COLO668 (cell line): ENCODE data around the gene KAZN.

ENCODE experiments used
- DNase-seq: peaks from one replicate; lab custom pipeline; 2025; ENCODE audit not compliant: unreplicated experiment; lab: John Stamatoyannopoulos, UW

KAZN gene

GRCh38 chr1:14897997-14898645 is 299.6 kb downstream of the KAZN start:
- no peak for DNase-seq

- no peak for DNase-seq
These were observed 301.2 kb downstream of the KAZN start for GRCh38 chr1:14899686-14900085.

GRCh38 chr1:14901371-14901954 is 303.0 kb downstream of the KAZN start:
- no peak for DNase-seq

- no peak for DNase-seq
These were observed 305.4 kb downstream of the KAZN start for GRCh38 chr1:14903922-14904321.

GRCh38 chr1:14906665-14907064 is 308.2 kb downstream of the KAZN start:
- no peak for DNase-seq

GRCh38 chr1:14907416-14907815 is 308.9 kb downstream of the KAZN start:
- DNase-seq = no peak

GRCh38 chr1:14909273-14909672 is 310.8 kb downstream of the KAZN start:
- no peak for DNase-seq

- DNase-seq = no peak
These were observed 311.5 kb downstream of the KAZN start for GRCh38 chr1:14909920-14910460.

GRCh38 chr1:14910984-14911721 is 312.7 kb downstream of the KAZN start:
- DNase-seq = no peak

GRCh38 chr1:14912839-14913481 is 314.5 kb downstream of the KAZN start:
- no peak for DNase-seq

GRCh38 chr1:14913482-14914177 is 315.1 kb downstream of the KAZN start:
- DNase-seq = peak; percentile 52

GRCh38 chr1:14914351-14914988 is 316.0 kb downstream of the KAZN start:
- DNase-seq = no peak

GRCh38 chr1:14915356-14916054 is 317.0 kb downstream of the KAZN start:
- DNase-seq = peak; percentile 46

- DNase-seq = no peak
These were observed 320.8 kb downstream of the KAZN start for GRCh38 chr1:14919289-14919688.

- DNase-seq = no peak
These were observed 321.3 kb downstream of the KAZN start for GRCh38 chr1:14919751-14920150.

GRCh38 chr1:14921057-14921456 is 322.6 kb downstream of the KAZN start:
- DNase-seq = no peak

- no peak for DNase-seq
These were observed 324.6 kb downstream of the KAZN start for GRCh38 chr1:14922942-14923726.

GRCh38 chr1:14923727-14924452 is 325.4 kb downstream of the KAZN start:
- DNase-seq = peak; percentile 52
